A673 (cell line): ENCODE measurements around the gene PIN4.

Source experiments
- CTCF ChIP-seq: fragments of 300-800, 200-600 bp; sonication (generic); conservative IDR thresholded peaks from 2 replicates; pipeline ENCODE4 v1.5.1; 2017; ENCODE audit warnings: low read depth, mild to moderate bottlenecking, antibody characterized with exemption, low read length, moderate library complexity, mixed read lengths
- EZH2 ChIP-seq: fragments of 200-600 bp; sonication (generic); IDR thresholded peaks from 2 replicates; pipeline ENCODE4 v1.6.1; 2017; ENCODE audit warnings: borderline replicate concordance, low read depth, mild to moderate bottlenecking, mixed read lengths, antibody characterized with exemption, low read length; ENCODE audit not compliant: poor library complexity, severe bottlenecking

GRCh38 chrX:72238183-72238582 lies 56.6 kb downstream of the PIN4 start:
- TF ChIP-seq CTCF (no peak), EZH2 (no peak)
